Measurements from ENCODE around the gene RFXANK.
"Not testable (repeated sequence)": the region's sequence is repeated elsewhere in the genome, so short reads cannot be mapped to it uniquely, and the experiment has no call there.

The RFXANK gene, protein sequence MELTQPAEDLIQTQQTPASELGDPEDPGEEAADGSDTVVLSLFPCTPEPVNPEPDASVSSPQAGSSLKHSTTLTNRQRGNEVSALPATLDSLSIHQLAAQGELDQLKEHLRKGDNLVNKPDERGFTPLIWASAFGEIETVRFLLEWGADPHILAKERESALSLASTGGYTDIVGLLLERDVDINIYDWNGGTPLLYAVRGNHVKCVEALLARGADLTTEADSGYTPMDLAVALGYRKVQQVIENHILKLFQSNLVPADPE

DNA sequence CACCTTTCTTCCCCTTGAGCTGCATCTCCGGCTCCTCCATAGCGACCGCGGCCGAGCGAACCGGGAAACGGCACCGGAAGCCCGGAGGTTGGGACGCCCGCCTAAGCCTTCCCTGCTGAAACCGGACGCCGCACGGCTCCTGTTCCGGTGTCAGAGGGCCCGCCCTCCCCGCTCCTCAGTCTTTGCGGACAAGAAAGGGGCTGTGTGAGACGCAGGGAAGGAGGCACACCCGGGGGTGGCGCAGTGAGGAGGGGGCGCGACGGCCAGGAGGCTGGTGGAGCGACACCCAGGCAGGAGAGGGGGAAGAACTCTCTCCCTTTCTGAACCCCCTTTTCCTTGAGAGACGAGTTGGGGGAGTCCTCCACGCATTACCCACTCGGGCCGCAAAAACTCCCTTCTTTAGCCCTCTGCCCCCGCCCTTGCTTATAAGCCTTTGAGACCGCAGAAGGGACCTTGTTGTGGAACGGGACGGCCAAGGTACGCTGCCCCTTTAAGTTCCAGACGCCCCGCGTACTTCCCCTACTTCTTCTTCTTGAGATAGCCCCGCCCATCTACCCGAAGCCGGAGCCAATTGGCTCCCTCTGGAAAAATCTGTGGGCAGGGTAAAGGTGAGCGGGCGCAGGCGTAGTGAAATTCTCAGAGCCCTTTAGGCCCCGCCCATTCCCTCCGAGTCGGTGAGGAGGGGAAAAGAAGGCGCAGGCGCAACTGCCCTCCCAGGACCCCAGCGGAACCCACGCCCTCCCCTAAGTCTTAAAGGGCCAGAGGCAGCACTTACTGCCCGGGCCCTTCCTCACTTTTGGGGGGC lies at the start of gene RFXANK, which contains the start of gene BORCS8:
TSS of gene RFXANK (plus strand) at position 181 of the 805 bp plus-strand sequence. CDS start 1,689 bp downstream, outside the sequence.
TSS of gene BORCS8 (minus strand) at position 75 of the 805 bp plus-strand sequence. CDS start at position 40, 35 bp downstream.
- peak; percentile 100 for DNase-seq

DNA sequence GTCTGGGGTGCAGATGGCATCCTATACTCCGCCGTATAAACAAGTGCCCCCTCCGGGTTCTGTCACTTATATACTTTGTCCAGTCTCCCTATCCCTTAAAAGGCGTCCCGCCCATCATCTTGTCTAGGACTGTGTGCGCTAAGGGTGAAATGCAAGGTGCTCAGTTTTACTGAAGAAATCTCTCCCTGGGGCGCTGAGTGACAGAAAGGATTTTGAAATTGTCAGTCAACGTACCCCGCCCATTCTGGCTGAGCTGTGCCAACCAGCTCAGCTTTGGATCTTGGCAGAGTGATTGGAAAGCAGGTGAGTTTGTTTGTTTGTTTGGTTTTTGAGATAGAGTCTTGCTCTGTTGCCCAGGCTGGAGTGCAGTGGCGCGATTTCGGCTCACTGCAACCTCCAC lies 49.7 kb upstream of the RFXANK start:
- no peak for DNase-seq

DNA sequence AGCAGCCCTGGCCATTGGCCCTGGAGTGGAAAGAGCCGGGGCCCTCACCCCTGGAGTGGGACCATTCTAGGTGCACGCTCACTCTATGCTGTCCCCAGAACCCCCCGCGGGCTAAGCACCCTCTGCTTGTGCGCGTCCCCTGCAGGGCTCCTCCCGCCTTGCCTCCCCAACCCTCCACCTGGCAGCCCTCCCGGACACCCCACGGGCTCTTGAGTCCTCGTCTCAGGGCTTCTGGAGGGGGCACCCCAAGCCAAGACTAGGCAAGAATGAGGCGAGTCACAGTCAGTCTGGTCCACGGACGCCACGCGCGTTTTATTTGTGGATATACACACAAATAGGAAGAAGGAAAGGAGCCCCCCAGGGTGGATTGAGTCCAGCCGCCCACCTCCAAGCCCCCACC lies 46.8 kb upstream of the RFXANK start:
- DNase-seq: no peak

DNA sequence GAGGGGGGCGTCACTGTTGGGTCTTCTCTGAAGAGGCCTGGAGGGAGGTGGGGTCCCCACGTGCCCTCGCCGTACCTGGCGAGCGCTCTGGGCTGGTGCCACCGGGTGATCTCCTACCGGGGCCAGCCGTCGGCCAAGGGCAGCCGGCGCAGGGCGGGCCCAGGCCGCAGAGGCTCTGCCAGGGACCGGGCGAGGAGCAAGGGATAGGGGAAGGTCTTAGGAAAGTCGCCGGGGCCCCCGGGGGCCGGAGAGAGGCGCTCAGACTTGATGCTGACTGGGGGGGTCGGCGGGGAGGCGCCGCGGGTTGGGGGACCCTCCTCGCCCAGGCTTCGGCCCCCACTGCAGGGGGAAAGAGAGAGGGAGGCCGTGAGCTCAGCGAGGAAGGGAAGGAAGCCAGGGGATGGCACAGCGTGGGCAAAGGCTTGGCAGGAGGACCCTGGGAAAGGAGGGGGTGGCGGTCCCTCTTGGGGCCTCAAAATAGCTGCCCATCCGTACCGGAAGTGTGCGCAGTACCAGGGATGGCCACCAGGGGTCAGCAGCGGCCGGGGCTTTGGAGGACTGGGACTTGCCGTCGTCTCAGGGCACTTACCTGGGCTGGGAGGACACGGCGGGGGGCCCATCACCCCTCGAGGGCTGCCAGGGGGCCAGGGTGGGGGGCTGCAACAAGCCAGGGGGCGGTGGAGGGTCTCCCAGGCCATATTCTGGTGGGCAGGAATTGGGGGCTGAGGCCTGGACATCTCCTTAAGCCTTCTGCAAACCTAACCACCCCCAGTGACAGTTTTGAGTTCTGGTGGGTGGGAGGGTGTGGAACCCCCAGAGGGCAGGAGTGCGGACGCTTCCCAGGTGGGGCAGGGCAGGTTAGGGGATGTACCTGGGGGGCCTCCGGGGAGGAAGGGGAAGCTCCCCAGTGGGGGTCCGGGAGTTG lies 46.1 kb upstream of the RFXANK start:
- peak; percentile 65 to 82 (median 78) for DNase-seq

DNA sequence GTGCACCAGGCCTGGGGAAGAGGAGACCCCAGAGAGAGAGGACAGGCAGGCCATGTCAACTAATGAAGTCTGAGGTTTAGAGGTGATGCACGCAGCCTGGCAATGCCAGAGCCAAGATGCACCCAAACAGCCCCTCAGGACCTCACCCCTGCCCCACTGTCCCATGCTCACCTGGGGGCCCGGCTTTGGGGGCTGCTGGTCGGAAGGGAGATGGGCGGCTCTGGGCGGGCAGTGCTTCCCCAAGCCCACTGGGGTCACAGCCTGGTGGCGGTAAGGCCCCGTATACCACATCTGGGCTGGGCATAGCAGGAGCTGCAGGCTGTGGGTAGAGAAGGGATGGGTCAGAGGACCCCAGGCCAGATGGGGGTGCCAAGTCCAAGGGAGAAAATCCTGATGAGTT lies 45.2 kb upstream of the RFXANK start:
- DNase-seq: no peak

DNA sequence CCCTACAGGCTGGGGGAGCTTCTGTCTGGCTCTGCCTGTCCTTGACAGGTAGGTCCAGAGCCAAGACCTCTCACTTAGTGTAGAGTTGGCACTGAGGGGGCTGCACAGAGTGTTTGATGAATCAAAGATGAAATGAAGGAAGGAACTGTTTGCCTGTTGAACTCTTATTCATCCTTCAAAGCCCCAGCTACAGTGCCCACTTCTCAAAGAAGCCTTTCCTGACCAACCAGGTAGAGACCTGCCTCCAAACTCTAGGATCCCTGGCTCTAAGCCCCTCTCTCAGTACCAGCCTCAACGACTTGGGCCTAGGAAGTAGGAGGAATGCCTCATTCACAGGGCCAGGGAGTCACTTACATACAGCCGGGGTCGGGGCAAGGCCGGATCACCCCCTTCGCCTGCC lies 44.7 kb upstream of the RFXANK start:
- DNase-seq: no peak

DNA sequence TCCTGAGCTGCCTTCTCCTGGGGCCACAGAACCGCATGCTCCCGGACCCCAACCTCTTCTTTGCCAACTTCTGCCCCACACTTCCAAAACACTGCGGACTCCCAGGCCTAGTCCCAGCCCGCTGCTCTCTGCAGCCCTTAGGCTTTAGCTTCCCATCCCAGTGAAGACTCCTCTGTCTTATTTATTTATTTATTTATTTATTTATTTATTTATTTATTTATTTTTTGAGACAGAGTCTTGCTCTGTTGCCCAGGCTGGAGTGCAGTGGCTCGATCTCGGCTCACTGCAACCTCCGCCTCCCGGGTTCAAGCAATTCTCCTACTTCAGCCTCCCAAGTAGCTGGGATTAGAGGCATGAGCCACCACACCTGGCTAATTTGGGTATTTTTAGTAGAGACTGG lies 43.6 kb upstream of the RFXANK start:
- DNase-seq: not testable (repeated sequence)

DNA sequence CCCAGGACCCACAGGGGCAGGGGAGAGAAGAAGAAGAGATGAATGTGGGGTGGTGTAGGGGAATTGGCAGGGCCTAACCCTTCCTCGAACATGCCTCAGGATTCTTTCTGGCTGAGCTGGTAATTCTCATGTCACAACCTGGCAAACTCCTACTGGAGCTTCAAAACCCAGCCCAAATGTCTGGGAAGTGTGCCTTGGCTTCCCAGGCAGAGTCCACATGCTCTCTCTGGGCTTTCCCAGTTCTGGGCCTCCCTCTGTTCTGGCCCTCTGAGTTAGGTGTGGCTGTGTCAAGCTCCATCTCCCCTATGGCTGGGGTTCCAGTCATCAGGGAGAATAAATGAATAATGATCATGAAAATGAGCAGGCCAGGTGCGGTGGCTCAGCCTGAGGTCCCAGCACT lies 42.6 kb upstream of the RFXANK start:
- DNase-seq: no peak

DNA sequence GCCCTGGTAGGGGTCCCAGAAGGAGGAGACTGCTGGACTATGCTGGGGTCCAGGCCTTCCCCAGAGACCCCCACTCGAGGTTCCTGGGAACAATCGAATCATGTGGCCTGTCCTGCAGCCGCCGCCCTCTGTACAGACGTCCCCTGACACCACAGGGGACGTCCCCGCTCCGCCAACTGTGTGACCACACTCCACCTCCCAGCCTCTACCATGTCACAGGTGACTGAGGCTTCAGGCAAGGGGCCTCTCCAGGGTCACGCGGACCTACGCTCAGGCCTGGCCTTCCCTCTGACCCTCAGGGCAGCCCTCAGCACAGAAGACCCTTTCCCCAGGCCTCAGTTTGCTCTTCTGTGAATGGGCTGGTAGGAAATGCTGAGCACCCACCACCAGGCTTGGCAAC lies 40.6 kb upstream of the RFXANK start:
- DNase-seq: no peak

DNA sequence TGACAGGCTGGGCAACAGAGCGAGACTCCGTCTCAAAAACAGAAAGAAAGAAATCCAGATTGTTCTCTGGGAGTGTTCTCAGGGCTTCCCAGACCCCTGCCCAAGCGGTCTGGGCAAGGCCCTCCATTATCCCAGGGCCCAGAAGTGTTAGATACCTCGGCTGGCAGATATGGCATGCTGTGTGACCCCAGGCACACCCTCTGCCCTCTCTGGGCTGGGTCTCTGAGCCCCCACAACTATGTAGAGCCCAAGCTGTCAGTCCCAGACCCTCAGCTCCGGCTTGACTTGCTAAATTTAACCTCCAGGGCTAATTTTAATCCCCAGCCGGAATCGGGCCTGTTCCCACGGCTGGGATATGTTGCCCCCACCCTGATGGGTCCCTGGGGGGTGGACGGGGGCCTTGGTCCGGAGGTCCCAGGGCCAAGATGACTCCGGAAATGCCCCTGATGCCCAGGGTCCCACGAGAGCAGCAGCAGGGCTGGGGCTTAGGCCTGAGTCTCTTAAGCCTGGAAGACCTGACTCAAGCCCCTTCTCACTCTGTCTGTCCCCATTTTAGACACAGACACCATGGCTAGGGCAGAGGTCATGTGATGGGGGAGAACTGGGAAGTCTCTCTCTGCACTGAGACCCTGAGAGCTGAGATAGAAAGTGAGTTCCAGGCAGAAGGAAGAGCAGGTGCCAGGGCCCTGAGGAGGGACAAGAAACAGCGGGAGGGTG lies 39.2 kb upstream of the RFXANK start:
- no peak for DNase-seq

DNA sequence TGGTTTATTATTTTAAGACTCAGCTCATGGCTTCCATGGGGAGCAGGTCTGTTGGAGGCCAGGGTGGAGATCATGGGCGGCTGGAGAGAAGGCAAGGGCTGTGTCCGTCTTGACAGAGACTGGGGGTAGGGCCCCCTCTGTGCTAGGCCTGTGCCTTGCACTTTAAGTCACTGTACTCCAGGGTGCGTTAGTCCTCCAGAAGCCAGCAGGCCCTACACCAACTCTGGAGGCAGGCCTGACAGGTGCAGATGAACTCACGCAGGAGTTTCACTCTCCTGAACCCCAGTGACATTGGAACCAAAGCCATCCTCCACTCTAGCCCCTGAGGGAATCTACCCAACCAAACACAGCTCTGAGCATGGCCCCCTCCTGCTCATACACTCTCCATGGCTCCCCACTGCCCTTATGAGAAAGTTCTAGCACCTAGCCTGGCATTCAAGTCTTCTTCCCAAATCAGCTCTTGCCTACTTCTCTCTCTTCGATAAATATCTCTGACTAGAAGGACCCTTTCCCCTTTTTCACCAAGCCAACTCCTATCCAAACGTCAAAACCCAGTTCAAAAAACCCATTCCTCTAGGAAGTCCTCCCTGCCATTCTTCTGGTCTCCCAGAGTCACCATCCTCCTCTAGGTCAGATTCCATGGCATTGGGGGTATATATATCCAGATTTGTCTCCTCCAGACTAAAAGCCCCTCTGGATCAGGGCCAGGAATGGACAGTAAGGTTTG lies 37.1 kb upstream of the RFXANK start:
- DNase-seq: no peak

DNA sequence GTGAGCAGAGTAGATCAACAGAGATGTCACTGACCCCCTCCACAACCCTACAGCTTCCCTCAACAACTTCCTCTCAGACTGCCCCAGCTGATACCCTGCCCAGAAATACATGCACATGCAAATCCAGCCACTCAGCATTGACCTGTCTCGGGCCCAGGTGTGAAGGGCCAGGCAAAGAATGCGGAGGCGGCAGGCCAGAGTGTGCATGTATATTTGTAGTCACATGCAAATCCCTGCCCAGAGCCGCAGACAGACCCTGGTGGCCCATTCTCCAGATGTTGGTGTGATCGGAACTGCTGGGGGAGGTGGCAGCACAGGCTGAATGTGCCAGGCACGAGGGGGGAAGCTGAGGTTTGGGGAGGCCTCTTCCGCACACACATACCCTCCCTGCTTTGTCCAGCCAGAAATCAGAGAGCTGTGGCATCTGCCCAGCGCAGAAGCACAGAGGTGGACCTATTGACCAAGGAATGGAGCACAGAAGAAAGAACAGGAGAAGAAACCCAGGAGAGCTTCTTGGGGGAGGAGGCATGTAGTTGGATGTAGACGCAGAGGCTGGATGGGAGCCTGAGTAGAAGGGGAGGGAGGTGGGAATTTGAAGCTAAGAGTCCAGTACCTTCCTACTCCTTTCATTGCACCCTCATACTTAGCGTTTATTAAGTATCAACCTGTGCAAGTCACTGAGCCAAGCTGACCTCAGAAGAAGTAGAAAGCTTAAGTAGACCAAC lies 36.4 kb upstream of the RFXANK start:
- DNase-seq: no peak

GRCh38 chr19:19157808-19158207 lies 34.2 kb upstream of the RFXANK start:
- DNase-seq: no peak

- no peak for DNase-seq
Measured at GRCh38 chr19:19159534-19159933, 32.5 kb upstream of the RFXANK start.

DNA sequence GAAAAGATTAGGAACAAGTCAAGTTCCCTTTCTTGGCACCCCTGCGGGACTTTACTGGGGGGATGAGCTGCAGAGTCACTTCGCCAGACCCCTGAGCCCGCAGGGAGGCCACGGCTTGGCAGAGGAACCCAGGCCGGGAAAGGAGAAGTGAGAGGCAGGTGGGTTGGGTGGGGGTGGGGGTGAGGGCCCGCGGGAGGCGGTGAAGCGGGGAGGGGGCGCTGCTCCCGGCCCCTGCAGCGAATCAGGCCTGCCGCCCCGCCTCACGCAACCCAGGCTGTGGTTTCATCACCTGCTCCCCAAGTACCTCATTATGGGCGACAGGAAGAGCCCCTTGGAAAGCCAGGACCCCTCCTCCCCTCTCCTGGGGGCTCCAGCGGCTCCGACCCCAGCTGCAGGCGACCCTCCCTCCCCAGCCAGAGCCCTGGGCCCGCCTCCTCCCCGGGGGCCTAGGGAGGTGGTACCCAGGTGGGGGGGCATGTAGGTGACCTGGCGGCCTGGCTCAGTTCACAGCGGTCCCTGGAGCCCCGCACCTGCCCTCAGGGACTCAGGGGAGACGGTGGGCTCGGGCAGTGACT lies 31.5 kb upstream of the RFXANK start:
- no peak for DNase-seq

DNA sequence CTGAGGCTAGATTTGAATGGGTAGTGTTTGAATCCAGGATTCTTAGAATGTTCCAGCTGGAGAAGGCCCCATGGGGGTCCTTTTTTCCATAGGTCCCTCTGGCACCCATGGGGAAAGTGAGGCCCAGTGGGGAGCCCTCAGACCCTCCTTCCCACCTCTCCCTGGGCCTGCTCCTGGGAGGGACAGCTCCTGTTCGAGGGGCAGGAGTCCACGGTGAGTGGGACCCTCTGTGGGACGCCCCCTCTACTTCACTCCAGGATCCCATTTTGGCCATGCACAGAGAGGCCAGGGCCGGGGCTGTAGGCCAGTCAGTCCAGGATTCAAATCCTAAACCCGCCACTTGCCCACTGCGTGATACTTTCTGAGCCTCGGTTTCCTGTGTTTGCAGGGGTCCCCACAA lies 29.6 kb upstream of the RFXANK start:
- no peak for DNase-seq

DNA sequence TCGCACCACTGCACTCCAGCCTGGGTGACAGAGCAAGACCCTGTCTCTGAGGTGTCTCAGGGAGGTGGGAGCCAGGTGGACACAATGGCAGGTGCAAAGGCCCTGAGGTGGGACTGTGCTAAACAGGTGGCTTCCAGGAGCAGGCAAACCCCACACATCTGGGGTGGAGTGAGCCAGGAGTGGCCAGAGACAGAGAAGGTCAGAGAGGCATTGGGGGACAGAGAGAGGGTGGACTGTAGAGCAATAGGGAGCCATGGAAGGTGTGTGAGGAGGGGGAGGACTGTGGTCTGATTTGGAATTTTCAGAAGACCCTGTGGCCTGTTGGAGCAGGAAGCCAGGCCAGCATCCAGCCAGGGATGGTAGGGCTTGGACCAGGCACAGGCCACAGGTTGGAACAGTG lies 26.7 kb upstream of the RFXANK start:
- DNase-seq: no peak

- no peak for DNase-seq
Measured at GRCh38 chr19:19167612-19168011, 24.4 kb upstream of the RFXANK start.

DNA sequence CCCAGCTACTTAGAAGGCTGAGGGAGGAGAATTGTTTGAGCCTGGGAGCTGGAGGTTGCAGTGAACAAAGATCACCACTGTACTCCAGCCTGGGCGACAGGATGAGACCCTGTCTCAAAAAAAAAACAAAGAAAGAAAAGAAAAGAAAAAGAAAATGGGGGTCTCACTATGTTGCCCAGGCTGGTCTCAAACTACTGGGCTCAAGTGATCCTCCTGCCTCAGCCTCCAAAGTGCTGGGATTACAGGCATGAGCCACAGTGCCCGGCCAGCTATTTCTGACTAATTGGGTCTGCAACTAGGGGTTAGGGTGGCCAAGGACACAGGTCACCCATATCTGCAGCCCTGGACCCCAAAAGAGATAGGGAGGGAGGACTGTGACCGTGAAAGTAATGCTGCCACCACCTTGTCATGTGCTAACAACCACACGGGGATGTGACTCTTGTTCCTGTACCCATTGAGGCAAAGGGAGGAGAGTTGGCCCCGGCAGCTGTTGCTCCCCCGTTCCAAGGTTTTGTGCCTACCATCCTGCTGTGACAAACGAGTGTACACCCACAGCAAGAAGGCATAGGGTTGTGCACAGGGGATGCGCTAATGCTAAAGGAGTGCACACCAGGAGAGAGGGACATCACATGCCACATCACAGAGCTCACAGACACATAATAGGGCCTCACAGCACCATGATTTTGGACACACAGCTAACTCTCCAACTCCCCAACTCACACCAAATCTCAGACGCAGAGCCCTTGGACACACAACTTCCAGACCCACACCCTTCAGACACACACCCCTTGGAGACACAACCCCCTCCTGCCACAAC lies 22.6 kb upstream of the RFXANK start:
- DNase-seq: no peak
